Esophagus muscularis mucosa (tissue), 4 donors: ENCODE measurements around the gene RRP9. TPM values are rescaled to one million over a fixed set of nuclear protein-coding genes. Genes with fewer than 3 reads are reported as not detected.

ENCODE experiments used
- DNase-seq: peaks from one replicate; pipeline ENCODE4 v3.0.0-alpha.2; 2017; ENCODE audit errors: extremely low spot score
- H3K27ac ChIP-seq, 4 donors: fragments of 200-600 bp; sonication (generic); replicated peaks in 1 of 4; 1 replicate in 3 of 4; 2 replicates in 1 of 4; pipeline ENCODE4 v1.5.1; 2016 to 2019; ENCODE audit warnings: mild to moderate bottlenecking in 1 of 4
- H3K27me3 ChIP-seq, 4 donors: fragments of 200-600 bp; sonication (generic); one replicate each; pipeline versions ENCODE4 v1.5.1 to v1.6.0; 2016 to 2019
- H3K36me3 ChIP-seq, 4 donors: fragments of 200-600 bp; sonication (generic); one replicate each; pipeline ENCODE4 v1.5.1; 2016 to 2019
- H3K4me1 ChIP-seq, 4 donors: fragments of 200-600 bp; sonication (generic); one replicate each; pipeline ENCODE4 v1.5.1; 2016 to 2019
- H3K4me3 ChIP-seq, 4 donors: fragments of 200-600 bp; sonication (generic); 1 replicate in 2 of 4; 2 replicates in 2 of 4; pipeline ENCODE4 v1.5.1; 2016 to 2019; ENCODE audit warnings: mild to moderate bottlenecking in 4 of 4, moderate library complexity in 1 of 4
- H3K9me3 ChIP-seq, 4 donors: fragments of 200-600 bp; sonication (generic); 1 replicate in 3 of 4; 2 replicates in 1 of 4; pipeline ENCODE4 v1.5.1; 2016 to 2019
- CTCF ChIP-seq, 3 experiments: fragments of 200-600 bp in 2 of 3; fragments of 450-650 bp in 1 of 3; sonication (generic) in 2 of 3; IDR thresholded peaks; one replicate each; pipeline ENCODE4 v1.5.1; 2017 to 2019; ENCODE audit warnings: antibody characterized with exemption in 3 of 3, mild to moderate bottlenecking in 2 of 3, moderate library complexity in 1 of 3
- EP300 ChIP-seq: sonication (generic); formaldehyde crosslinking; IDR thresholded peaks from one replicate; pipeline ENCODE4 v1.6.1; 2017; ENCODE audit warnings: antibody characterized with exemption
- POLR2A ChIP-seq: fragments of 450-650 bp; IDR thresholded peaks from one replicate; pipeline ENCODE4 v1.6.1; 2017; ENCODE audit warnings: antibody characterized with exemption, moderate library complexity, mild to moderate bottlenecking, low read depth
- POLR2AphosphoS5 ChIP-seq, 2 donors: sonication (generic); formaldehyde crosslinking; IDR thresholded peaks; one replicate each; pipeline ENCODE4 v1.6.1; 2017; ENCODE audit warnings: antibody characterized with exemption in 2 of 2
- WGBS: methylation state at CpG from one replicate; pipeline ENCODE4 v1.1.5; 2018; 5-methylcytosine and 5-hydroxymethylcytosine counted together
- intact Hi-C: fragments of 100-400 bp; cut with DNase I; formaldehyde crosslinking; loops from one replicate; pipeline ENCODE4 v1.15.1; 2023
- total RNA-seq, 4 donors: library from RNA; depleted of rRNA; stranded (reverse); fragments of >200 nt; gene quantifications; one replicate each; pipeline versions ENCODE4 v1.1.0 to v1.2.1, GENCODE V29; 2016

RRP9 gene
- total RNA-seq, 4 donors from 2014 or later = 9.6 to 20.7 (median 15.5) TPM

GRCh38 chr3:51977446-51978142 lies 35.9 kb upstream of the RRP9 start:
- Histone ChIP-seq H3K9me3 (no peaks in the 10 kb centered on the region), H3K27ac (no peak overlapping the region), H3K4me3 (no peak overlapping the region), H3K27me3 (no peaks in the 10 kb centered on the region), H3K36me3 (peaks cover 0 to 13% (median 5%) of the 10 kb centered on the region in 4 donors), H3K4me1 (peaks cover 35 to 58% (median 45%) of the 10 kb centered on the region in 4 donors)
- intact Hi-C loops = no loop called here
- WGBS = 84% methylated on average over 4 of the region's 9 CpGs
- DNase-seq = no peak
- no peak for TF ChIP-seq POLR2A
- TF ChIP-seq POLR2AphosphoS5 (IDR thresholded peaks at IDR 0.05) = no peak
- TF ChIP-seq EP300 = no peak
- no peak for TF ChIP-seq CTCF (IDR thresholded peaks at IDR 0.05)

DNA sequence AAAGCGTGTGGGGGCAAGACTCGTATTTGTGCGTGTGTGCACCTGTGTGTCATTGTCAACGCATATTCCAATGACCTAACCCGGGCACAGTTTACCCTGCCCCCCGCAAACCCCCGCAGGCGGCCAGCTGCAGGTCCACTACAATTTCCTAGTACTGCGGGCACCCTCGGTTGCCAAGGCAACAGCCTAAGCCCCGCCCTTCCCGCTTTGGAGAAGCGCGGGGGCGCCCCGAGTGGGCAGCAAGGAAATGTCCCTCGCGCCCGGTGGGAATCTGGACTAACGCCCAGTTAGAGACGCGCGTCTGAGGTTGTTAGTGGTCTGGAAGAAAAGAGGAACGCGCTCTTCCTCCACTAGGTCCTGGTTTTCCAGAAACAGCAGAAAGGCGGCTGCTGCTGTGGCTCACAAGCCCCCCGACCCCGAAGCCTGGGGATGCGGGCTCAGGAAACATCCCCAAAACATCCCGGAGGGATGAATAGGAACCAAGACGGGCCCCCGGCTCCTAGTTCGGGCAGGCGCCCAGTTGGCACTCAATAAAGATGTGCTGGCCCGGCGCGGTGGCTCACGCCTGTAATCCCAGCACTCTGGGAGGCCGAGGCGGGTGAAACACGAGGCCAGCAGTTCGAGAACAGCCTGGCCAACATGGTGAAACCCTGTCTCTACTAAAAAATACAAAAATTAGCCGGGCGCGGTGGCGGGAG lies 34.3 kb upstream of the RRP9 start:
- 62% methylated on average over 21 of the region's 46 CpGs for WGBS
- DNase-seq = no peak
- intact Hi-C loops = loop anchor here (2.0 kb wide), 1 partner anchor 33 kb away; the partner anchor contains the start of gene PARP3

GRCh38 chr3:51974963-51975851 lies 33.5 kb upstream of the RRP9 start, which contains the start of gene ABHD14A:
ABHD14A (plus strand) TSS chr3:51975064; CDS start chr3:51975136, 72 bp downstream.
- DNase-seq = no peak
- H3K4me1 ChIP-seq = peaks cover 27 to 54% (median 35%) of the 10 kb centered on the region in 4 donors
- 1% methylated on average over 24 of the region's 63 CpGs for WGBS
- peaks cover 0 to 14% (median 6%) of the 10 kb centered on the region in 4 donors for H3K36me3 ChIP-seq
- intact Hi-C loops = loop anchor here (2.0 kb wide), 1 partner anchor 32 kb away; the partner anchor contains the start of gene PARP3
- TF ChIP-seq CTCF (IDR thresholded peaks at IDR 0.05) (no peak), POLR2AphosphoS5 (IDR thresholded peaks at IDR 0.05) (peak; percentile 47 to 77)
- H3K9me3 ChIP-seq = no peaks in the 10 kb centered on the region
- H3K4me3 ChIP-seq = peak within 1 kb of the TSS; percentile 55 to 75 (median 70)
- peak within 1 kb of the TSS; percentile 93 to 96 (median 96) for H3K27ac ChIP-seq
- H3K27me3 ChIP-seq = no peaks in the 10 kb centered on the region

More for the DNA sequence above, 34.3 kb upstream of the RRP9 start:
- Histone ChIP-seq H3K36me3 (peaks cover 0 to 18% (median 7%) of the 10 kb centered on the region in 4 donors), H3K27ac (peak overlapping the region; percentile 93 to 96 (median 96)), H3K4me3 (peak overlapping the region; percentile 55 to 75 (median 70)), H3K27me3 (no peaks in the 10 kb centered on the region), H3K4me1 (peaks cover 27 to 58% (median 35%) of the 10 kb centered on the region in 4 donors), H3K9me3 (no peaks in the 10 kb centered on the region)
- TF ChIP-seq CTCF (IDR thresholded peaks at IDR 0.05) (peak in 1 of 3 experiments; percentile 5), POLR2AphosphoS5 (IDR thresholded peaks at IDR 0.05) (no peak)

GRCh38 chr3:51974277-51974962 lies 32.7 kb upstream of the RRP9 start:
- no peak for DNase-seq
- Histone ChIP-seq H3K4me1 (peaks cover 27 to 54% (median 36%) of the 10 kb centered on the region in 4 donors), H3K4me3 (peak overlapping the region; percentile 55 to 75 (median 70)), H3K9me3 (no peaks in the 10 kb centered on the region), H3K27ac (peak overlapping the region; percentile 93 to 96 (median 96)), H3K36me3 (peaks cover 0 to 14% (median 6%) of the 10 kb centered on the region in 4 donors), H3K27me3 (no peaks in the 10 kb centered on the region)
- 18% methylated on average over 13 of the region's 30 CpGs for WGBS
- peak in 1 of 3 experiments; percentile 7 for TF ChIP-seq CTCF (IDR thresholded peaks at IDR 0.05)
- TF ChIP-seq POLR2A = no peak
- intact Hi-C loops = loop anchor here (2.0 kb wide), 1 partner anchor 32 kb away; the partner anchor contains the start of gene PARP3
